HG02588 (cell line): ENCODE results near the gene AP5Z1.

Experiments
- ATAC-seq: cut with Tn5 transposase; IDR thresholded peaks from one replicate; pipeline ENCODE4 v1.9.1; 2021; ENCODE audit warnings: mild to moderate bottlenecking, moderate library complexity; ENCODE audit not compliant: unreplicated experiment

AP5Z1 gene, protein sequence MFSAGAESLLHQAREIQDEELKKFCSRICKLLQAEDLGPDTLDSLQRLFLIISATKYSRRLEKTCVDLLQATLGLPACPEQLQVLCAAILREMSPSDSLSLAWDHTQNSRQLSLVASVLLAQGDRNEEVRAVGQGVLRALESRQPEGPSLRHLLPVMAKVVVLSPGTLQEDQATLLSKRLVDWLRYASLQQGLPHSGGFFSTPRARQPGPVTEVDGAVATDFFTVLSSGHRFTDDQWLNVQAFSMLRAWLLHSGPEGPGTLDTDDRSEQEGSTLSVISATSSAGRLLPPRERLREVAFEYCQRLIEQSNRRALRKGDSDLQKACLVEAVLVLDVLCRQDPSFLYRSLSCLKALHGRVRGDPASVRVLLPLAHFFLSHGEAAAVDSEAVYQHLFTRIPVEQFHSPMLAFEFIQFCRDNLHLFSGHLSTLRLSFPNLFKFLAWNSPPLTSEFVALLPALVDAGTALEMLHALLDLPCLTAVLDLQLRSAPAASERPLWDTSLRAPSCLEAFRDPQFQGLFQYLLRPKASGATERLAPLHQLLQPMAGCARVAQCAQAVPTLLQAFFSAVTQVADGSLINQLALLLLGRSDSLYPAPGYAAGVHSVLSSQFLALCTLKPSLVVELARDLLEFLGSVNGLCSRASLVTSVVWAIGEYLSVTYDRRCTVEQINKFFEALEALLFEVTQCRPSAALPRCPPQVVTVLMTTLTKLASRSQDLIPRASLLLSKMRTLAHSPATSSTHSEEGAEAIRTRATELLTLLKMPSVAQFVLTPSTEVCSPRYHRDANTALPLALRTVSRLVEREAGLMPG

DNA sequence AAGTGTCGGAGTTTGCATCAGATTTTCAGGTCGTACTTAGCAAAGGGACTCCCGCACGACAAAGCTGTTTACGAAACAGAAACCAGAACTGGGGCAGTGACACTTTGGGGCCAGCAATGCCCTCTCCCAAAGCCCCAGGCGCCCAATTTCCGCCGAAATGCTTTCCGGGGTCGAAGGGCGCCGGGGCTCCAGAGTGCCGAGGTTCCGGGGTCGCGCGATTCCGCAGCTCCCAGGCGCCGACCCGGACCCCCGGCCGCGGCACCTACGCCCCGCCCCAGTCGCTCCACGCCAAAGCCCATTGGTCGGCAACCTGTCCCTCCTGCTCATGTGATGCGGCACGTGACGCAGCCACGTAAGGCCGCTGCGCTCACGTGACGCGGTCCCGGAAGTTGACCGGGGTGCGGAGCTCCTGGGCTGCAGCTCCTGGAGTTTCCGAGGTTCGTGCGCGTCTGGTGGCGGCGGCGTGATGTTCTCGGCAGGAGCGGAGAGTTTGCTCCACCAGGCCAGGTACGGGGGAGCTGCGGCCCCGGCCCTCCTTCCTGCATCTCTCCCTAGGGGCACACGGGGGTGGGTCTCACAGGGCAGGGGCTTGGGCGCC lies at the start of gene AP5Z1:
Gene AP5Z1 (plus strand): TSS at position 374 of the 598 bp plus-strand sequence. CDS start 93 bp downstream, at position 467.
- peak; percentile 92 for ATAC-seq

DNA sequence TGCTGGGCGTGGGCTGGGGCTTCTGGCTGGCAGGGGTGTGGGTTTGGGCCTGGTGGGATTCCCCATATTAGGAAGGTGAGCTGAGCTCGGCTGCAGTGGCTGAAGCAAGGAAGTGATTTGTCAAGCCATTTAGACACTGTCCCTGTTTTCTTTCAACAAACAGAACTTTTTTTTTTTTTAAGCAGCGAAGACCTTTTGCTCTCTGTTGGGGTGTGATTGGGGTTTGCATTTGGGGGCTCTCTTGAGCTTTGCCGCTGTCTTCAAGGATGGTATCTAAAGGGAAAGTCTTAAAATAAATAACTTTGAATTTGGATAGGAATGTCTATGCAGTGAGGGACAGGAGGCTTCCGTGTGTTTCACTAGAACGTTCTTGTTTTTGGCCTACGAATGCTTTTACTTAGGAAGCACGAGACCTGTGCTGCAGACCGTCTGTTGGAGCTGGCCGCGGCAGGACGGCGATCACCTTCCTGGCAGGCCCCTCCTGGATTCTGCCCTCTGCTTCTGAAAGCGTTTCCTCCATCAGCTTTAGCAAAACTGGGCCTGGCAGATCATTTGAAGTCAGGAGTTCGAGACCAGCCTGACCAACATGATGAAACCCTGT lies 49.5 kb upstream of the AP5Z1 start:
- no peak for ATAC-seq

DNA sequence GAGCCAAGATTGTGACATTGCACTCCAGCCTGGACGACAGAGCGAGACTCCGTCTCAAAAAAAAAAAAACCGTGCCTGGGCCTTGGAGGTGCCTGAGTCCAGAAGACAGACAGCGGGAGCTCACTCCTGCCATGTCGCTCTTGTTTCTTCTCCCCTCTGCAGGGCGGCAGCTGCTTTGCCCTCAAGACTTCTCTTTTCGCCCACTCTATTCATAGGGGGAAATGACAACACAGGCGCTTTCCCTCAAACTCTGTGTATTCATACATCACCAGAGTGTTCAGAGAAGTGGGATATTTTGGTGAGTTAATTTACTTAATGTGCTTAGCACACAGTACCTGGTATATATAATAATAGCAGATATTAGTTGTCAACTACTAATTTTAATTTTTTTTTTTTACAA lies 48.9 kb upstream of the AP5Z1 start:
- ATAC-seq = no peak

DNA sequence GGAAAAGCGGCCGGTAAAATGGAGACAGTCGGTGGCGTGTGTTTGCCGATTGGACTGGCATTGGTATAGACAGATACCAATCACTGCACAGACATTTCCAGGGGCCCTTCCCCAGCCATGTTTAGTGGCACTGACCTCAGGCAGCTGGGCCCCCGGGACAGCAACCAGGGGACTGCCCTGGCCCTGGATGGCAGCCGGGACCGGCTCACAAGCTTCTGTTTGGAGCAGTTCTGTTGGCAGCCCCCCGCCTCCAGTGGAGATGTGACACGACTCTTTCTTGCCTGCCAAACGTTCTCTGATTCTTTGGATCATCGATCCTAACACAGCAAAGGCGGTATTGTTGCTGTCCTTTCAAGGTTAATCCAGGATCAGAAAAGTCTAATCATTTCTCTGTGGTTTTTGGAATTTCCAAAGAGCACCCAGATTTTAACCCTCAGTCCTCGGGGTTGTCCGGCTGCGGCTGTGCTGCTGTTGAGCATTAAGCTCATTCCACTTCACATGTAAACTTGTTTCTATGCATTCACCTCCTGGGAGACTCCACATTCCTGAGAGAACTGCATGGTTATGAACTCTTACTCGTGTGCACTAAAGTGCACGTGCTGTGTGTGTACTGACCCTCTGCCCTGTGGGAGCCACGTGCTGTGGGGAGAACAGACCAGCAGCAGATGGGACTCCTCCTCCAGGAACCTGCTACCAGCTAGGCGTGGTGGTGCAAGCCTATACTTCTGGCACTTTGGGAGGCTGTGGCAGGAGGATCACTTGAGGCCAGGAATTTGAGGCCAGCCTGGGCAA lies 47.3 kb upstream of the AP5Z1 start:
- no peak for ATAC-seq

DNA sequence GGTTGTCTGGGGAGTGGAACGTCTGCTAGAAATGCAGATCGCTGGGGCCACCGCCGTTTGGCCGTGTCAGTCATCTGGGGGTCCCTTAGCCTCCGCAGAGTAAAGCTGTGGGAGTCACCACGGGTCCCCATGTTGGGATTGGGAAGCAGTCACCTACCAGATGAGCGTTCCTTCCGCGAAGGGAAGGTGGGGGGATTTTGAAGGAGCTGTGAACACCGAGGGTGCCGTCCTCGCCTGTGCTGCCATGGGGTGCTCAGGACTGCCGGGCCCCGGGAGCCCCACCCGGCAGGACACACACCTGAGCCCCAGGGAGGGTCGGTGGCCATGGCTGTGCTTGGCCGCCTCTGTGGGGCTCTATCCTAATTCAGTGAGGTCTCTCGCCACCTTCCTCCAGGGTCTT lies 46.2 kb upstream of the AP5Z1 start:
- ATAC-seq = no peak

DNA sequence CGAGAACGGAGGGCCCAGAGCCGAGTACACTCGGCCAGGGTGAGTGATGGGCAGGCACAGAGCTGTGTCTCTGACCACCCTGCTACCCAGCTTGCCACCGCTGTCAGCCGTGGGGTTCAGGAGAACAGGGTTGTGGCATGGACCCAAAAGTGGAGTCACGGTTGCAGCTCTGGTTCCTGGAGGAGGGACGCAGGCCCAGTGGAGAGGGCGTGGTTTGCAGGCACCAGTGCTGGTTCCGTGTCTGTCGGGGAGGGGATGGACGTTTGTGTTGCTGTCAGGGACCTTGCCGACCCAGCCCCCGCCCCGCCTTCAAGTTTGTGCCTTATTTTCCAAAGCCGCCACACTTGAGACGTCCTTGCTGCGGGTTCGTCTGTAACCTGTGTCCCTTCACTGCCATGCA lies 45.1 kb upstream of the AP5Z1 start:
- no peak for ATAC-seq

DNA sequence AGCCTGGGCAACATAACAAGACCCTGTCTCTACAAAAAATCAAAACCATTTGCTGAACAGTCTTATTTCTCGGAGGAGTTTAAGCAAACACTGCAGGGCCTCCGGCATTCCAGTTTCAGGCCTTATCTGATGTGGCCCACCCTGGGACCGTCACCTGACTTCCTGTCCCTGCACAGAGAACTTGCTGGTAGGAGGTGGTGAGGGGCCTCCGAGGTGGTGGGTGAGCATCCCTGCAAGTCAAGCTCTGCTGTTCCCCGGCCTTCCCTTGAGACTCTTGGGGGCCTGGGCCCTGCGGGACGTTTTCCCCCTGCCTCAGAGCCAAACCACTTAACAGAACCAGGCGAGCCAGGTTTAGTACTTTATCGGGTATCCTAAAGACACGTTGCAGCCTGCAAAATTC lies 44.5 kb upstream of the AP5Z1 start:
- no peak for ATAC-seq

DNA sequence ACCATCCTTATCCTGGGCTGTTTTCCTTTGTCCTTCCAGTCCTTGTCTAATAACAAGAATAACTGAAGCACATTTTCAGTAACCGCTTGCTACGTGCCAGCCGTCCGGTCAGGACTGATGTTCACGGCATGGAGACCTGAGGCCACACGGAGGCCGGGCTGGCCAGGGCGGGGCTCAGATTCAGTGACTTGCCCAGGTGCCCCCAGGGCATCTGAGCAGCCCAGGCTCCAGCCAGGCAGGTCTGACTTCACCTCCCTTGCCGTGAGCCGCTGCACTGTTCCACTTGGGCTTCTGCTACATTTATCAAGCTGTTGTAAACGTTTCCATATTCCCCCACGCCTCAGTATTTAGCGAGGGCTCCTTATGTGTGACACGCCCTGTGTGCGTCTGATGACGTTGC lies 43.6 kb upstream of the AP5Z1 start:
- no peak for ATAC-seq

DNA sequence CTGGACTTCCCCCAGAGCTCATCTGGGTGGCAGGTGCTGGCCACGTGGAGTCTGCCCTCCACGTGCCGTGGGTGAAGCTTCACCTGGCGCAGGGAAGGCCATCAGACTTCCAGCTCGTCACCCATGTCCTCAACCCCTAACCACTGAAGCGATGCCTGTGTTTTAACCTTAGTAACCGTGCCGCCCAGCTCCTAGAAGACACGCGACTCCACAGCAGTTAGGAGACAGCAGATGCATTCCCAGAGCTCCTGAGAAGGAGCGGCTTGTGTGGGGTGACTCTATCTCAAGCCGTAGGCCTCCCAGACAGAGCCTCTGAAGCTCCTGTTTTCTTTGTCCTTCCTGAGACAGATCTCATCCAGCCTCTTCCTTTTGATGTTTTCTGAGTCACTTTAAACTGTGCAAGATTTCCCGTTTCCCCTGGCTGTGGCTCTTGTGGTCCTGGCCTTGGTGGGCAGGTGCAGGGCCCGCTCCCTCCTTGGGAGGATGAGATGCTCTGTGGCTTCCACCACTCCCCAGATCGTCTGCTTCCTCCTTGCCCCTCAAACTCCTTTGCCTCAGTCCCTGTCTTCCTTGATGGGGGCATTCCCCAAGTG lies 41.4 kb upstream of the AP5Z1 start:
- no peak for ATAC-seq

DNA sequence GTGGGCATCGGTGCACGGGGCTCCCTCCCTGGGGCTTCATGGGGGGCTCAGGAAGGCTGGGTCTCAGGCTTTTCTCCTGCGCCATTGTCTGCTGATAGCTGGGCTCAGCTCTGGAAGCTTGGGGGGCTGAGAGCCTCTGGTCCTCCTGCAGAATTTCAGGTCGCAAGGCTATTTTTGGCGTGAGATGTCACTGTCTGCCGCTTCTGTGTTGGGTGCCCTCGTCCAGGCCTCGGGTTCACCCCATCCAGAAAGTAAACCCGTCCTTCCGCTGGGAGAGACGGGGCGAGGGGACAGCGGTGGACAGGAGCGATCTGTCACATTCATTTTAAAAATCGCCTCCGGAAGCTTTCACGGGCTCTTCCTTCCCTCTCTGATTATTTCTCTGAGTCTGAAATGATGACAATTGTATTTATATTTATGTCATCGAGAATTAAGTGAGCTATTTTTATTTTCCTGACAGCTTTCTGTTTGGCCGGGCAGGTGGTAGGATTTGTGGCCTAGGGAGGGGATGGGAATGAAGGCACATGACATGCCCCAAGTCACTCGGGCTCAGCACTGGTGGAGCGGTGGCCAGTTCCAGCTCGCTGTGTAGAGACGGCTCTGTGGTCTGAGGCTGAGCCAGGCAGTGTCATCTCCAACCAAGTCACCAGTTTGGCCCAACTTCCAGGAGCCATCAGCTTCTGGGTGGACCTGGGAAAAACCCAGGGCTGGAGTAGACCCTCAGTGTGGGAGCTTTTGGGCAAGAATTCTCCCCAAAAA lies 40.7 kb upstream of the AP5Z1 start:
- no peak for ATAC-seq

DNA sequence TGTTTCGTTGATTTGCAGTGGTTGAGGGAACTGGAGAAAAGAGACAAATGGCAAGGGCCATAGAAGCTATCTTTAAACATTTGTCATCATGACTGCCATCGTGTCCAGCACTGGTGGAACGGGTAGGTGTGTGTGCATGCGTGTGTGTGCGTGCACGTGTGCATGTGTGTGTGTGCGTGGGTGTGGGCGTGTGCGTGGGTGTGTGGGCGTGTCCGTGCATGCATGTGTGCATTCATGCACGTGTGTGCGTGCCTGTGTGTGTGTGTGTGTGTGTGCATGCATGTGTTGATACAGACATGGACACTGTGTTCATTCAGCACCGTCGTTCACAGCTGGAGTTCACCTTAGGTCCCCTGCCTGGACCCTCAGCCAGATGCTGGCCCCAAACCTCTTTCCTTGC lies 38.1 kb upstream of the AP5Z1 start:
- no peak for ATAC-seq

DNA sequence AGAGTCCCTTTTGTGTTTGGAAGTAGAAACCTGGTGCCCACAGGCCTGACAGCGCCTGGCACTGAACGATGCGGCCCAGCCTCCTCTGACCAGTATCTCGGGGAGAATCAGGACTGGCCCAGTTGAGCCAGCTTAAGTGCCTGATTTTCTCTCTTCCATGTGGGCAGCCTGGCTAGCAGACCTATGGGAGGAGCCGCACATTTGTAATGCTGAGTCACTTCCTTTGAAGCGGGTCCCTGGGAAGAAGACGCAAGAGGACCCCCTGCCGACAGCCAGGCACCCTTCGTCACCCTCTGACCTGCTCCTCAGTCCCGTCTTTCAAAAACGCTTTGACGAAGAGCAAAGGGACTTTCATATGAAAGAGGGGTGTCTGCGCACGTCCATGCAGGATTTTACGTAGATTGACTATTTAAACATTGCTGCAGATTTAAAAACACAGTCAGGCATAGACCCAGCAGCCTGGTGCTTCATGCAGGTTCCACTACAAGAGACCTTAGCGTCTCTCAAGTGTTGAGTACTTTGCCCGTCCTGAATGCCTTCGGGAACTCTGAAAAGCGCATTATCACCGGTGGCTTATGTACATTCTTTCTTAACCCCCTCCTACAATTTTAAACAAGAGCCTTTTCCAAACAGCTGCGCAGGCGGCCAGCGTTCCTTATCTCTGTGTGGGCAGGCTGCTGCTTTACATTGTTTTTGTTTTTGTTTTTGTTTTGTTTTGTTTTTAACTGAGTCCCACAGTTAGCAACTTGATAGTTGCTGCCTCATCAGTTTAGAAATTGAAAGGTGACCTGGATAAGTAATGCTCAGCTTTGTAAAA lies 36.5 kb upstream of the AP5Z1 start:
- no peak for ATAC-seq

DNA sequence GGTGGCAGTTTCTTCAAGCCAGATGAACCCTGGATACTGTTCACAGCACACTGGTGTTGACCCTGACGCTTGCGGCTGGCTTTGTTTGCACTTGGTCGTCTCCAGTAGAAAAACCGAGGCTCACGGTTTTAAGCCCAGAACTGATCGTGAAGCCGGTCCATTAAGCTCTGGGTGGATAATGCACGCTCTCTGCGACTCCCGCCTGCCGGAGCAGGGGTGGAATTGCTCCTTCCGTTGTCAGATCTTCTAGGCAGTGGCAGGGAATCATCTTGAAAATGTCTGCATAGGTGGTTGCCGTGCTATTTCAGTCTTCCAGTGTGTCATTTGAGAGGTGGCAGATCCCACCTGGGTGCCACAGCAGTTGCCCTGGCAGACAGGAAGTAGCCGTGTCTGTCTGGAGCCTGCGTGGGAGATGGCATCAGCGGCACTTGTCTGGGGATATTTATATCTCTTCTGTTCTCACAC lies 35.9 kb upstream of the AP5Z1 start:
- no peak for ATAC-seq

DNA sequence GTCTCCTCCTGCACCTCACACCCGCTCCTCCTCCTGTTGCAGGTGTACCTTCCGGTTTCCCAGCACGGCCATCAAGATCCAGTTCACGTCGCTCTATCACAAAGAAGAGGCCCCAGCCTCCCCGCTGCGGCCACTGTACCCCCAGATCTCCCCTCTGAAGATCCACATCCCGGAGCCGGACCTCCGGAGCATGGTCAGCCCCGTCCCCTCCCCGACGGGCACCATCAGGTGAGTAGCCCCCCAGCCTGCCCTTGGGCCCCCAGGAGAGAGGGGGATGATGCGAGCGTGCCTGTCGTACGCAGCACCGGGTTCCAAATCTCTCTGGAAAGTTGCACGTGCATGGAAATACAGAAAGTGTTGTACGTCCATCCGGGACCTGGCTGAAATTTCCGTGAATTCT lies 34.6 kb upstream of the AP5Z1 start:
- no peak for ATAC-seq

DNA sequence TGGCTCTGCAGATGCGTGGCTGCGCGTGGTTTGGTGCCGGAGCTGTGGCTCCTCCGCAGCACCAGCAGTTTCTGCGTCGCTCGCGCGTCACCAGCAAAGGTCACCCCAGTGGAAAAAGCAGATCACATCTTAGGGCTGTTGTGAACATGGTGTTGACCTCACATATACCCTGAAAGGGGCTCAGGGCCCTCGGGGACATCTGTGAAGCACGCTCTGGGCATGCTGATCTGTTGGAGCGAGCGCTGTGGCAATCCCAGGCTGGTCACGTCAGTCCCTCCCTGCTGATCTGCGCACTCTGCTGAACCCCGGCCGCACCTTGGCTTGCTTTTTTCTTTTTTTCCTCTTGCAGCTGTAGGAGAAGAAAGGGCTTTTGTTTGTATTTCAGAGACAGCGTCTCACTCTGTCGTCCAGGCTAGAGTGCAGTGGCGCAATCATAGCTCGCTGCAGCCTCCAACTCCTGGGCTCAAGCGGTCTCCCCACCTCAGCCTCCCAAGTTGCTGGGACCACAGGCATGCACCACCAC lies 33.3 kb upstream of the AP5Z1 start:
- no peak for ATAC-seq

DNA sequence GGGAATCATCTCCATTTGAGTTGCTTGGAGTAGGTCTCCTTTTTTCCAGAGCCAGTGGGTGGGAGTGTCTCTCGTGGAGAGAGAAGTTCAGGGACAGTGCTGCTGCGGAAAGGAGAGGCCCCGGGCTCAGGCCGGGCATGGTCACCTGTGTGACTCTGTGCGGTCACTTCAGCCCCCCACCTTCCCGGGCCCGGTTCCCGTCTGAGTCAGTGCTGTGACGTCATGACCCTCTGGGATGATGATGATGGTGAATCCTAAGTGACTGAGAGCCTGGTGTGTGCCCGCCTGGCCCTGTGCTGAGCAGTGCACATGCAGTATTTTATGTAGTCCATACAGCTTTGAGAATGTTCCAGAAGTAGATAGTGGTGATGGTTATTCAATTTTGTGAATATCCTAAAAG lies 32.6 kb upstream of the AP5Z1 start:
- no peak for ATAC-seq

DNA sequence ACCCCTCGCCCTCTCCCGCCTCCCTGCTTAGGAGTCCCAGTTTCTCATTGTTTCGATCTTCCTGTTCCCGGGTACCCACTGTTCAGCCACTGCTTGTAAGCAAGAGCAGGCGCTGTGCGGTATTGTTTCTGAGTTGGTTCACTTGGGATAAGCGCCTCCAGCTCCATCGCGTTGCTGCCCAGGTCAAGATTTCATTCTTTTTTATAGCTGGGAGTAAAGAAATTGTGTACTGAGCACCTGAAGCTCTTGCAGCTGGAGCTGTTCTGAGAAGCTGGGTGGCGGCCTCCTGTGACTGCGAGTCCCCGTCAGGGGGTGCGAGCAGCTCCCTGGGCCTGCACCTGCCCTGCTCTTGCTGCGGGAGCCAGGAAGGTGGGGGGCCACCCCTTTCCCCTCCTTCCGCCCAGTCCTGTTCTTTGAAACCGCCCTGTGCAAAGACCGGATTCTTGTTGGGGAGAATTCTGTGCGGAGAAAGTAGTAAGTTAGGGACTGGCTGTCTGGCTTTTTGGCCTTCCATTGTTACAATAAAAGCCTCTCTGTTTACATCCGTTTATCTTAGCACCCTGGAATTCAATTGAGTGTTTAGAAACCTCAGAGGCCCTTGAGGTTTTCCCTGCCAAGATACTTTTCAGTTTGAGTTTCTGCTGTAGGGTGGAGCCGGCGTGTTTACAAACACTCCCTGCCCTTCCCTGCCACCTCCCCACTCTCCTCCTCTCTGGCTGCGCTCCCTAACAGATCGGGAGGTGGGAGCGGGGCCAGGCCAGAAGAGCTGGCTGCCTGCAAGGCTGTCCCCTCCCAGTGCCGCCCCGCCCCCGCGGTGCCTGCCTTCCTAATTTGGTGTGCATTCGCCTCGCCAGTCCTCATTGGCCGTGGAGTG lies 30.8 kb upstream of the AP5Z1 start:
- ATAC-seq = peak; percentile 76
